ENCODE results near the gene GCN1.
"Not testable (repeated sequence)": the region's sequence is repeated elsewhere in the genome, so short reads cannot be mapped to it uniquely, and the experiment has no call there.

Gene GCN1

GRCh38 chr12:120206228-120206627 lies 11.7 kb upstream of the GCN1 start:
- FAIRE-seq, result no peak
- no peak for DNase-seq (ENCODE audit: insufficient read length, low spot score)

GRCh38 chr12:120204171-120204570 lies 9.7 kb upstream of the GCN1 start:
- TF ChIP-seq POU2F2 (IDR thresholded peaks at IDR 0.05; ENCODE audit: low read depth, low read length) (no peak), POLR2A (IDR thresholded peaks at IDR 0.05; ENCODE audit: low read depth, low read length) (no peak), TAF1 (IDR thresholded peaks at IDR 0.05; ENCODE audit: low read depth, low read length) (no peak), POLR2AphosphoS5 (IDR thresholded peaks at IDR 0.05; ENCODE audit: low read depth, low read length) (no peak), PAX5 (IDR thresholded peaks at IDR 0.05; ENCODE audit: insufficient read depth, low read length, severe bottlenecking) (no peak), SPI1 (IDR thresholded peaks at IDR 0.05; ENCODE audit: low read depth, low read length) (no peak)
- DNase-seq (ENCODE audit: insufficient read length, low spot score) (no peak), FAIRE-seq (no peak)

More at GRCh38 chr12:120206228-120206627, 11.7 kb upstream of the GCN1 start:
- no peak for TF ChIP-seq TAF1 (IDR thresholded peaks at IDR 0.05; ENCODE audit: low read depth, low read length)
- TF ChIP-seq POU2F2 (IDR thresholded peaks at IDR 0.05; ENCODE audit: low read depth, low read length), result no peak
- no peak for TF ChIP-seq PAX5 (IDR thresholded peaks at IDR 0.05; ENCODE audit: insufficient read depth, low read length, severe bottlenecking)
- TF ChIP-seq POLR2AphosphoS5 (IDR thresholded peaks at IDR 0.05; ENCODE audit: low read depth, low read length), result no peak
- TF ChIP-seq SPI1 (IDR thresholded peaks at IDR 0.05; ENCODE audit: low read depth, low read length), result no peak
- TF ChIP-seq POLR2A (IDR thresholded peaks at IDR 0.05; ENCODE audit: low read depth, low read length), result no peak

GRCh38 chr12:120200364-120200800 lies 5.9 kb upstream of the GCN1 start:
- TF ChIP-seq POU2F2 (IDR thresholded peaks at IDR 0.05; ENCODE audit: low read depth, low read length) (no peak), POLR2AphosphoS5 (IDR thresholded peaks at IDR 0.05; ENCODE audit: low read depth, low read length) (no peak), SPI1 (IDR thresholded peaks at IDR 0.05; ENCODE audit: low read depth, low read length) (no peak), POLR2A (IDR thresholded peaks at IDR 0.05; ENCODE audit: low read depth, low read length) (no peak), PAX5 (IDR thresholded peaks at IDR 0.05; ENCODE audit: insufficient read depth, low read length, severe bottlenecking) (no peak), TAF1 (IDR thresholded peaks at IDR 0.05; ENCODE audit: low read depth, low read length) (no peak)
- DNase-seq (ENCODE audit: insufficient read length, low spot score) (no peak), FAIRE-seq (no peak)

DNA sequence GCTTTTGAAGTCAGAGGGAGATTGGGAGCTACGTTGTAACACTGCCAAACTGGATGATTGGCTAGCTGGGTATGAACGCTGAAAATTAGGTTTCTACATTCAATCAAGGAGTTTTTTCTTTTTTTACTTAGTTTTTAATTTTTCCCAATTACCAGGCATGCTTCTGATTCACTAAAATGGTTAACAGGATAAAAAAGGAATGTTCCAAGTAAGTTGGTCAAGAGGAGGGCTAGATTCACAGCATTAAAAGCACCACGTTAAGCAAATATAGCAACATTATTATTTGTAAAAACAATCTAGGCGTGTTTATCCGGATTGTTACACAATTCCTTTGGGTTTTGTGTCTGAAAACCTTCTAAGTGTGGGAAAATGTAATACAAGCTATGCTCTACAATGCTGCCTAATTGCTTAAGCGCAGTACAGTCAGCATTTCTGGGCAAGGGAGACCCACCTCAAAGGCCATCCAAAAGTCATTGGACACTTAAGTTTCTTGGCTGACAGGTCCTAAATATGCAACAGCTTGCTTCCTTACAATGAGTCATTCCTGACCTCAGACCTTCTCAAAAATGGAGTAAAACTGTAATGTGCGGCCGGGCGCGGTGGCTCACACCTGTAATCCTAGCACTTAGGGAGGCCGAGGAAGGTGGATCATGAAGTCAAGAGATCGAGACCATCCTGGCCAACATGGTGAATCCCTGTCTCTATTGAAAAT lies 5.2 kb upstream of the GCN1 start:
- DNase-seq (ENCODE audit: insufficient read length, low spot score) (no peak), FAIRE-seq (no peak)
- no peak; the same call in 1 of the 2 replicates for TF ChIP-seq POU2F2 (IDR thresholded peaks at IDR 0.05; ENCODE audit: low read depth, low read length)
- peak; percentile 39; the same call in 1 of the 2 replicates for TF ChIP-seq POLR2A (IDR thresholded peaks at IDR 0.05; ENCODE audit: low read depth, low read length)
- TF ChIP-seq SPI1 (IDR thresholded peaks at IDR 0.05; ENCODE audit: low read depth, low read length), result no peak
- no peak for TF ChIP-seq PAX5 (IDR thresholded peaks at IDR 0.05; ENCODE audit: insufficient read depth, low read length, severe bottlenecking)
- TF ChIP-seq TAF1 (IDR thresholded peaks at IDR 0.05; ENCODE audit: low read depth, low read length), result no peak

- DNase-seq (ENCODE audit: insufficient read length, low spot score) (no peak), FAIRE-seq (no peak)
- TF ChIP-seq TAF1 (IDR thresholded peaks at IDR 0.05; ENCODE audit: low read depth, low read length), result no peak
- TF ChIP-seq PAX5 (IDR thresholded peaks at IDR 0.05; ENCODE audit: insufficient read depth, low read length, severe bottlenecking), result no peak
- TF ChIP-seq POLR2A (IDR thresholded peaks at IDR 0.05; ENCODE audit: low read depth, low read length), result no peak; the same call in 1 of the 2 replicates
- TF ChIP-seq POU2F2 (IDR thresholded peaks at IDR 0.05; ENCODE audit: low read depth, low read length), result no peak
- no peak for TF ChIP-seq POLR2AphosphoS5 (IDR thresholded peaks at IDR 0.05; ENCODE audit: low read depth, low read length)
- no peak for TF ChIP-seq SPI1 (IDR thresholded peaks at IDR 0.05; ENCODE audit: low read depth, low read length)
Observed at GRCh38 chr12:120199025-120199424, 4.5 kb upstream of the GCN1 start.

- FAIRE-seq (no peak), DNase-seq (ENCODE audit: insufficient read length, low spot score) (no peak)
- TF ChIP-seq SPI1 (IDR thresholded peaks at IDR 0.05; ENCODE audit: low read depth, low read length) (no peak), POU2F2 (IDR thresholded peaks at IDR 0.05; ENCODE audit: low read depth, low read length) (no peak), TAF1 (IDR thresholded peaks at IDR 0.05; ENCODE audit: low read depth, low read length) (no peak), PAX5 (IDR thresholded peaks at IDR 0.05; ENCODE audit: insufficient read depth, low read length, severe bottlenecking) (no peak), POLR2AphosphoS5 (IDR thresholded peaks at IDR 0.05; ENCODE audit: low read depth, low read length) (no peak), POLR2A (IDR thresholded peaks at IDR 0.05; ENCODE audit: low read depth, low read length) (no peak)
Observed at GRCh38 chr12:120197542-120197887, 3.0 kb upstream of the GCN1 start.

GRCh38 chr12:120196817-120197541 lies 2.5 kb upstream of the GCN1 start:
- TF ChIP-seq SPI1 (IDR thresholded peaks at IDR 0.05; ENCODE audit: low read depth, low read length) (0 out of 2 replicates have a peak, but pooled peaks have one; percentile 18), POLR2AphosphoS5 (IDR thresholded peaks at IDR 0.05; ENCODE audit: low read depth, low read length) (peak; percentile 40; the same call in 1 of the 2 replicates)
- not testable (repeated sequence) for DNase-seq (ENCODE audit: insufficient read length, low spot score); FAIRE-seq

GRCh38 chr12:120196363-120196762 lies 1.8 kb upstream of the GCN1 start:
- DNase-seq (ENCODE audit: insufficient read length, low spot score), result no peak
- no peak for FAIRE-seq
- no peak for TF ChIP-seq POU2F2 (IDR thresholded peaks at IDR 0.05; ENCODE audit: low read depth, low read length)
- 0 out of 2 replicates have a peak, but pooled peaks have one; percentile 16 for TF ChIP-seq TAF1 (IDR thresholded peaks at IDR 0.05; ENCODE audit: low read depth, low read length)
- no peak; the same call in 1 of the 2 replicates for TF ChIP-seq POLR2A (IDR thresholded peaks at IDR 0.05; ENCODE audit: low read depth, low read length)
- TF ChIP-seq POLR2AphosphoS5 (IDR thresholded peaks at IDR 0.05; ENCODE audit: low read depth, low read length), result peak; percentile 2; the same call in 1 of the 2 replicates

DNA sequence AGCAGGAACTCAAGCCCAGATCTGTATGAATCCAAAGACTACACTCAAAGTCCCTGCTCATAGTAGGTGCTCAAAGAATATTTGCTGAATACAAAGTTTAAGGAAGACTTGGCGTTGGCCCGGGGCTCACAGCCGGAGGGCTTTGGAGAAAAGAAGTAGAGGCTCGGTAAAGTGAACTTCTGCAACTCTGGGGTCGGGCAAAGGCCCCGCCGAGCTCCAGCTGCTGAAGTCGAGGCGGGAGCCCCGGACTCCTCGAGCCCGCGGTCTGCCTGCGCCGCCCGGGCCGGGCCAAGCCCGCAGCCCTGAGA lies 335 bp downstream of the GCN1 start:
- FAIRE-seq (no peak), DNase-seq (ENCODE audit: insufficient read length, low spot score) (no peak)
- TF ChIP-seq POLR2AphosphoS5 (IDR thresholded peaks at IDR 0.05; ENCODE audit: low read depth, low read length) (no peak), POLR2A (IDR thresholded peaks at IDR 0.05; ENCODE audit: low read depth, low read length) (no peak), PAX5 (IDR thresholded peaks at IDR 0.05; ENCODE audit: insufficient read depth, low read length, severe bottlenecking) (no peak), POU2F2 (IDR thresholded peaks at IDR 0.05; ENCODE audit: low read depth, low read length) (no peak), TAF1 (IDR thresholded peaks at IDR 0.05; ENCODE audit: low read depth, low read length) (no peak), SPI1 (IDR thresholded peaks at IDR 0.05; ENCODE audit: low read depth, low read length) (no peak)

DNA sequence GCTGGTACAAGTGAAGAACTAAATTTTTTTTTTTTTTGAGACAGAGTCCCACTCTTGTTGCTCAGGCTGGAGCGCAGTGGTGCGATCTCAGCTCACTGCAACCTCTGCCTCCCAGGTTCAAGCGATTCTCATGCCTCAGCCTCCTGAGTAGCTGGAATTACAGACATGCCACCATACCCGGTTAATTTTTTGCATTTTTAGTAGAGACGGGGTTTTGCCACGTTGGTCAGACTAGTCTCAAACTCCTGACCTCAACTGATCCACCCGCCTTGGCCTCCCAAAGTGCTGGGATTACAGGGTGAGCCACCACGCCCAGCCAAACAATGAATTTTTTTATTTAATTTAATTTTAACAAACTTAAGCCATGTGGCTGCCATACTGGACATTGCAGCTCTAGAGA lies 1.2 kb downstream of the GCN1 start:
- DNase-seq (ENCODE audit: insufficient read length, low spot score); FAIRE-seq: not testable (repeated sequence)
